ENCODE data around the gene MX2. TPM values are rescaled to one million over a fixed set of nuclear protein-coding genes. Genes with fewer than 3 reads are reported as not detected.

The MX2 gene
- total and polyA plus RNA-seq, 2 of the 8 experiments (the other 6 are each of a cell fraction or from before 2014, with no cell fraction given): 3.1 to 8.9 TPM

- Histone ChIP-seq H2AK5ac (ENCODE audit: low read depth, low read length) (no peak overlapping the region; the same call in 1 of the 2 replicates), H4K20me1 (replicated peaks in 1 of 2; ENCODE audit: control insufficient read depth in 1 of 2, insufficient read depth in 2 of 2, low read length in 2 of 2) (peaks cover 0 to 2% of the 10 kb centered on the region in 2 experiments), H3K79me1 (ENCODE audit: low read depth, low read length) (no peaks in the 10 kb centered on the region), H3K56ac (replicated peaks; ENCODE audit: insufficient read length, low read depth, low read length) (no peak overlapping the region), H2AFZ (ENCODE audit: low read length) (no peak overlapping the region), H3K18ac (ENCODE audit: extremely low read depth, low read length) (no peak overlapping the region), H2BK15ac (ENCODE audit: low read length) (no peak overlapping the region), H3K4me3 (ENCODE audit: extremely low read depth in 1 of 4, insufficient read depth in 2 of 4, low read depth in 3 of 4, low read length in 4 of 4) (peak overlapping the region in 2 of 4 experiments; percentile 46 to 67; a peak in 6 of 8 replicates), H3K23me2 (ENCODE audit: low read depth, low read length) (peaks cover 9% of the 10 kb centered on the region; the same call in 1 of the 2 replicates), H3K27me3 (replicated peaks in 1 of 4; ENCODE audit: control insufficient read depth in 3 of 4, extremely low read depth in 1 of 4, insufficient read depth in 3 of 4, low read length in 3 of 4) (peaks cover 0 to 16% (median 10%) of the 10 kb centered on the region in 4 experiments; a peak in 6 of 7 replicates), H3K27ac (ENCODE audit: low read depth, low read length) (no peak overlapping the region), H3K79me2 (ENCODE audit: control insufficient read depth in 1 of 2, insufficient read depth in 2 of 2, low read length in 2 of 2) (no peaks in the 10 kb centered on the region), H2BK5ac (ENCODE audit: low read depth, low read length) (no peak overlapping the region), H3K36me3 (ENCODE audit: control insufficient read depth in 2 of 4, insufficient read depth in 4 of 4, low read length in 3 of 4) (no peaks in the 10 kb centered on the region), H3K4me1 (replicated peaks in 1 of 4; ENCODE audit: control insufficient read depth in 3 of 4, insufficient read depth in 4 of 4, low read length in 3 of 4) (peaks cover 0 to 1% (median under 1%) of the 10 kb centered on the region in 4 experiments; a peak in 4 of 7 replicates), H3K14ac (ENCODE audit: insufficient read length) (no peak overlapping the region), H2BK12ac (ENCODE audit: low read depth, low read length) (no peak overlapping the region), H4K91ac (replicated peaks; ENCODE audit: insufficient read length, low read length) (no peak overlapping the region), H3K9me3 (ENCODE audit: insufficient read depth in 2 of 2, low read depth in 1 of 2, low read length in 1 of 2) (no peaks in the 10 kb centered on the region), H3K4ac (replicated peaks; ENCODE audit: insufficient read length, low read depth, low read length) (no peak overlapping the region), H3K4me2 (ENCODE audit: insufficient read depth in 1 of 2, low read depth in 2 of 2, low read length in 2 of 2) (peak overlapping the region; percentile 63 to 82), H3K9ac (replicated peaks in 1 of 4; ENCODE audit: extremely low read depth in 1 of 4, low read depth in 3 of 4, low read length in 3 of 4) (no peak overlapping the region), H2BK20ac (ENCODE audit: low read length) (0 out of 2 replicates have a peak overlapping the region, but pooled peaks have one; percentile 23), H4K5ac (ENCODE audit: insufficient read length, low read depth, low read length) (no peak overlapping the region), H3K23ac (ENCODE audit: insufficient read length) (no peak overlapping the region), H2BK120ac (replicated peaks; ENCODE audit: low read depth, low read length) (no peak overlapping the region), H4K8ac (ENCODE audit: extremely low read depth, insufficient read depth, low read length) (no peak overlapping the region)
- WGBS, 2 experiments (ENCODE audit: extremely low coverage in 1 of 2, insufficient coverage in 1 of 2, insufficient read length in 1 of 2, insufficient replicate concordance in 2 of 2, low coverage in 1 of 2, low lambda C conversion rate in 2 of 2, missing lambda C conversion rate in 1 of 2): 64% methylated on average over 10 of the region's 10 CpGs; no CpG with 5 or more reads in 1 of the 2 experiments
- DNase-seq (ENCODE audit: low read depth in 1 of 2, low spot score in 2 of 2) (no peak), FAIRE-seq (no peak)
- ChIA-PET CTCF (ENCODE audit: partially characterized antibody) (interaction anchor here (0.8 to 3.8 kb wide), 3 partner anchors 34 to 52 kb away, joined by 3 to 23 read pairs (median 5); no protein-coding TSS in a partner anchor), POLR2A (ENCODE audit: partially characterized antibody) (no interaction called here)
- TF ChIP-seq RAD21 (IDR thresholded peaks at IDR 0.05 in 1 of 2, conservative IDR thresholded peaks at IDR 0.05 in 1 of 2; ENCODE audit: low read depth in 2 of 2, low read length in 2 of 2): no peak
- TF ChIP-seq JUND (IDR thresholded peaks at IDR 0.05; ENCODE audit: low read length): no peak
- no peak for TF ChIP-seq HDAC6 (IDR thresholded peaks at IDR 0.05; ENCODE audit: low read depth, low read length)
- no peak for TF ChIP-seq GABPA (IDR thresholded peaks at IDR 0.05; ENCODE audit: borderline replicate concordance, insufficient read depth, low read length)
- TF ChIP-seq RFX5 (IDR thresholded peaks at IDR 0.05; ENCODE audit: borderline replicate concordance, low read depth, low read length): no peak
- TF ChIP-seq KDM4A (IDR thresholded peaks at IDR 0.05; ENCODE audit: low read depth, low read length, severe bottlenecking): no peak
- no peak for TF ChIP-seq SUZ12 (IDR thresholded peaks at IDR 0.05; ENCODE audit: low read length)
- no peak for TF ChIP-seq ASH2L (IDR thresholded peaks at IDR 0.05; ENCODE audit: low read length)
- no peak for TF ChIP-seq TEAD4 (IDR thresholded peaks at IDR 0.05; ENCODE audit: low read depth, low read length)
- TF ChIP-seq CTBP2 (IDR thresholded peaks at IDR 0.05; ENCODE audit: borderline replicate concordance, insufficient read depth, insufficient read length, low read length): no peak
- no peak for TF ChIP-seq TAF7 (optimal IDR thresholded peaks at IDR 0.05; ENCODE audit: borderline replicate concordance, low read depth, low read length)
- no peak for TF ChIP-seq SRF (IDR thresholded peaks at IDR 0.05; ENCODE audit: low read depth, low read length)
- no peak for TF ChIP-seq RBBP5 (IDR thresholded peaks at IDR 0.05; ENCODE audit: borderline replicate concordance, low read depth, low read length)
- no peak for TF ChIP-seq KDM5A (IDR thresholded peaks at IDR 0.05; ENCODE audit: low read length)
These were observed 44.4 kb upstream of the MX2 start for GRCh38 chr21:41317458-41317857.
